GM12878 (cell line): Measurements from ENCODE around the gene LGALS1. TPM values are rescaled to one million over a fixed set of nuclear protein-coding genes. Genes with fewer than 3 reads are reported as not detected.
A peak's percentile ranks its signal among the peaks of the same experiment; 100 is the strongest.

Experiments used
- ATAC-seq: fragments of 200-7000 bp; cut with Tn5 transposase; 3 replicates; pipeline ENCODE4 v1.9.1; 2020; ENCODE audit warnings: mild to moderate bottlenecking, moderate library complexity
- BruUV-seq: library from RNA; stranded (reverse); fragments of 400-500 nt; replicated peaks from 2 replicates; lab custom pipeline; 2021; lab: Mats Ljungman, UMichigan
- CTCF ChIA-PET: fragments of 300-600 bp; sonication (Branson Sonifier 250); formaldehyde crosslinking; extraction: SDS; loops from one replicate; lab custom pipeline; 2021; ENCODE audit warnings: inconsistent platforms; lab: Yijun Ruan, JAX
- POLR2A ChIA-PET: fragments of 350-600 bp; formaldehyde crosslinking; extraction: SDS; loops from one replicate; lab custom pipeline; 2021; ENCODE audit warnings: inconsistent platforms; lab: Charles Lee
- RAD21 ChIA-PET: fragments of 300-600 bp; sonication (Branson Sonifier 250); formaldehyde crosslinking; loops from one replicate; lab custom pipeline; 2023; ENCODE audit warnings: antibody characterized with exemption; ENCODE audit not compliant: unreplicated experiment; lab: Charles Lee
- SMC1A ChIA-PET: fragments of 300-600 bp; sonication (Branson Sonifier 250); formaldehyde crosslinking; loops from one replicate; lab custom pipeline; 2023; ENCODE audit not compliant: unreplicated experiment, uncharacterized antibody; lab: Charles Lee
- DNase-seq: peaks from one replicate; pipeline ENCODE4 v3.0.0-alpha.2; 2011; ENCODE audit warnings: low read depth, low spot score
- FAIRE-seq: peaks from 3 replicates; lab custom pipeline; 2011; peaks lifted over from hg19 to GRCh38; lab: Jason Lieb, UNC
- H2AFZ ChIP-seq: 2 replicates; pipeline ENCODE4 v1.6.0; 2011; ENCODE audit warnings: low read depth, low read length, control low read depth; ENCODE audit not compliant: control insufficient read depth
- H3K27ac ChIP-seq: 2 replicates; pipeline ENCODE4 v1.5.1; 2011; ENCODE audit warnings: control low read depth; ENCODE audit not compliant: control insufficient read depth, insufficient read depth
- H3K27me3 ChIP-seq, 2 experiments: replicated peaks in 1 of 2; 2 replicates each; pipeline versions ENCODE4 v1.6.0 to v1.6.1; 2011; ENCODE audit warnings: low read length in 1 of 2; ENCODE audit not compliant: control insufficient read depth in 2 of 2, insufficient read depth in 2 of 2
- H3K36me3 ChIP-seq, 2 experiments: 2 replicates each; pipeline ENCODE4 v1.5.1; 2011; ENCODE audit warnings: low read length in 1 of 2; ENCODE audit not compliant: control insufficient read depth in 2 of 2, insufficient read depth in 2 of 2
- H3K4me1 ChIP-seq: 2 replicates; pipeline ENCODE4 v1.6.1; 2011; ENCODE audit warnings: mild to moderate bottlenecking, low read length, moderate library complexity, mixed read lengths; ENCODE audit not compliant: control insufficient read depth, insufficient read depth
- H3K4me2 ChIP-seq: 2 replicates; pipeline ENCODE4 v1.6.0; 2011; ENCODE audit warnings: control low read depth; ENCODE audit not compliant: control insufficient read depth, insufficient read depth
- H3K4me3 ChIP-seq: fragments of 200-600 bp; sonication (generic); 2 replicates; pipeline ENCODE4 v1.5.1; 2016
- H3K79me2 ChIP-seq: 2 replicates; pipeline ENCODE4 v1.6.0; 2011; ENCODE audit warnings: low read length; ENCODE audit not compliant: control insufficient read depth, insufficient read depth
- H3K9ac ChIP-seq: 2 replicates; pipeline ENCODE4 v1.8.0; 2011; ENCODE audit warnings: low read length, control low read depth, mixed read lengths; ENCODE audit not compliant: control insufficient read depth, insufficient read depth
- H3K9me3 ChIP-seq: replicated peaks from 3 replicates; pipeline ENCODE4 v1.5.1; 2011; ENCODE audit warnings: mild to moderate bottlenecking, low read length; ENCODE audit not compliant: control insufficient read depth, insufficient read depth
- H4K20me1 ChIP-seq: 2 replicates; pipeline ENCODE4 v1.6.0; 2011; ENCODE audit not compliant: control insufficient read depth, insufficient read depth
- BACH1 ChIP-seq: fragments of 450-650 bp; IDR thresholded peaks from 2 replicates; pipeline ENCODE4 v1.6.1; 2017; ENCODE audit warnings: mild to moderate bottlenecking, borderline replicate concordance
- EGR1 ChIP-seq, 2 experiments: IDR thresholded peaks; 1 replicate in 1 of 2; 2 replicates in 1 of 2; pipeline ENCODE4 v1.6.1; 2011 to 2012; ENCODE audit warnings: low read depth in 2 of 2, low read length in 2 of 2, borderline replicate concordance in 1 of 2, mild to moderate bottlenecking in 1 of 2, moderate library complexity in 1 of 2
- IKZF1 ChIP-seq: fragments of 450-650 bp; conservative IDR thresholded peaks from 2 replicates; pipeline ENCODE4 v1.6.1; 2017; ENCODE audit warnings: antibody characterized with exemption, mild to moderate bottlenecking
- JUNB ChIP-seq: IDR thresholded peaks from 2 replicates; pipeline ENCODE4 v1.6.1; 2016; ENCODE audit warnings: antibody characterized with exemption, mild to moderate bottlenecking
- MEF2B ChIP-seq: fragments of 450-650 bp; IDR thresholded peaks from 2 replicates; pipeline ENCODE4 v1.6.1; 2018; ENCODE audit warnings: mild to moderate bottlenecking, moderate library complexity; ENCODE audit not compliant: partially characterized antibody, poor library complexity, severe bottlenecking
- MLLT1 ChIP-seq: fragments of 450-650 bp; IDR thresholded peaks from 2 replicates; pipeline ENCODE4 v1.6.1; 2016; ENCODE audit warnings: mild to moderate bottlenecking
- NBN ChIP-seq: fragments of 450-650 bp; IDR thresholded peaks from 2 replicates; pipeline ENCODE4 v1.6.1; 2016
- NR2F1 ChIP-seq: fragments of 450-650 bp; conservative IDR thresholded peaks from 2 replicates; pipeline ENCODE4 v1.6.1; 2017; ENCODE audit warnings: mild to moderate bottlenecking
- SMARCA5 ChIP-seq: fragments of 450-650 bp; IDR thresholded peaks from 2 replicates; pipeline ENCODE4 v1.6.1; 2017; ENCODE audit warnings: mild to moderate bottlenecking
- SPI1 ChIP-seq: IDR thresholded peaks from 2 replicates; pipeline ENCODE4 v1.6.1; 2011; ENCODE audit warnings: low read depth, mild to moderate bottlenecking, low read length, moderate library complexity, borderline replicate concordance; ENCODE audit not compliant: insufficient read depth
- ZNF217 ChIP-seq: fragments of 450-650 bp; IDR thresholded peaks from 2 replicates; pipeline ENCODE4 v1.6.1; 2017; ENCODE audit warnings: antibody characterized with exemption, mild to moderate bottlenecking
- WGBS: methylation state at CpG from one replicate; pipeline ENCODE4 v1.1.6; 2016; ENCODE audit warnings: low lambda C conversion rate; ENCODE audit not compliant: insufficient replicate concordance, insufficient coverage; ENCODE audit errors: missing lambda C conversion rate; 5-methylcytosine and 5-hydroxymethylcytosine counted together
- in situ Hi-C: fragments of 300-500 bp; cut with MboI; formaldehyde crosslinking; loops from 9 replicates; pipeline ENCODE4 v1.14.3; 2018; ENCODE audit warnings: mixed read lengths
- intact Hi-C: fragments of 100-400 bp; cut with micrococcal nuclease; formaldehyde crosslinking; loops from one replicate; pipeline ENCODE4 v1.14.2; 2022; ENCODE audit not compliant: unreplicated experiment
- polyA plus RNA-seq, 11 experiments: library from polyadenylated mRNA; depleted of rRNA in 4 of 11; unstranded in 6 of 11; stranded (reverse) in 5 of 11; fragments of >200 nt; fragmentation: Nextera tagmentation in 4 of 11; fragmentation: Illumina TruSeq in 1 of 11; extraction: Ambion mirVana in 4 of 11; extraction: Trizol in 1 of 11; gene quantifications; 1 replicate in 1 of 11; 2 replicates in 10 of 11; pipeline versions ENCODE4 v1.2.1 to v1.2.3, GENCODE V29; 2011 to 2016; ENCODE audit warnings: inconsistent platforms in 2 of 11, missing spikeins in 2 of 11, low read depth in 1 of 11
- total RNA-seq, 4 experiments: library from RNA; depleted of rRNA in 3 of 4; stranded (reverse); fragments of >200 nt in 3 of 4; fragmentation: Illumina TruSeq in 1 of 4; extraction: Trizol in 1 of 4; gene quantifications; 2 replicates each; pipeline versions ENCODE4 v1.2.1 to v1.2.3, GENCODE V29; 2013 to 2021
- TF ChIP-seq, protein P1 (sequence below): fragments of 450-650 bp; conservative IDR thresholded peaks from 2 replicates; pipeline ENCODE4 v1.6.1; 2017; ENCODE audit warnings: mild to moderate bottlenecking, moderate library complexity

Gene LGALS1
- total and polyA plus RNA-seq, 10 of the 15 experiments (the other 5 are each of a cell fraction or from before 2014, with no cell fraction given), result 312 to 1,889 (median 706) TPM

- no peaks in the 10 kb centered on the region for H3K9me3 ChIP-seq
Measured at GRCh38 chr22:37639771-37640590, 35.5 kb upstream of the LGALS1 start.

More at GRCh38 chr22:37639771-37640590, 35.5 kb upstream of the LGALS1 start:
- Histone ChIP-seq H3K27ac (peak overlapping the region; percentile 86), H3K4me1 (peaks cover 62% of the 10 kb centered on the region), H3K4me2 (peak overlapping the region; percentile 79), H3K9ac (peak overlapping the region; percentile 87), H3K27me3 (no peaks in the 10 kb centered on the region), H2AFZ (no peak overlapping the region; the same call in 1 of the 2 replicates), H3K4me3 (peak overlapping the region; percentile 96), H3K79me2 (peaks cover 27% of the 10 kb centered on the region), H4K20me1 (no peaks in the 10 kb centered on the region), H3K36me3 (peaks cover 9 to 13% of the 10 kb centered on the region in 2 experiments; a peak in 3 of 4 replicates)
- ATAC-seq, result peak; percentile 32
- no peak for FAIRE-seq
- ChIA-PET SMC1A (interaction anchor here (0.9 to 8.6 kb wide), 7 partner anchors 7 to 39 kb away, joined by 3 to 108 read pairs (median 36); partner anchors contain the start of genes GGA1, LGALS1 and PDXP), POLR2A (interaction anchor here (0.8 to 6.0 kb wide), 6 partner anchors 10 to 37 kb away, joined by 3 to 96 read pairs (median 24); partner anchors contain the start of genes GGA1, LGALS1 and PDXP), CTCF (interaction anchor here (1.7 to 15.9 kb wide), 6 partner anchors 6 to 48 kb away, joined by 3 to 396 read pairs (median 193); partner anchors contain the start of genes GGA1, LGALS1, NOL12 and PDXP), RAD21 (interaction anchor here (0.6 to 10.1 kb wide), 9 partner anchors 7 to 353 kb away, joined by 3 to 173 read pairs (median 8); partner anchors contain the start of genes GGA1, LGALS1 and PDXP)
- TF ChIP-seq NR2F1, result 0 out of 2 replicates have a peak, but pooled peaks have one; percentile 0
- TF ChIP-seq, protein P1, sequence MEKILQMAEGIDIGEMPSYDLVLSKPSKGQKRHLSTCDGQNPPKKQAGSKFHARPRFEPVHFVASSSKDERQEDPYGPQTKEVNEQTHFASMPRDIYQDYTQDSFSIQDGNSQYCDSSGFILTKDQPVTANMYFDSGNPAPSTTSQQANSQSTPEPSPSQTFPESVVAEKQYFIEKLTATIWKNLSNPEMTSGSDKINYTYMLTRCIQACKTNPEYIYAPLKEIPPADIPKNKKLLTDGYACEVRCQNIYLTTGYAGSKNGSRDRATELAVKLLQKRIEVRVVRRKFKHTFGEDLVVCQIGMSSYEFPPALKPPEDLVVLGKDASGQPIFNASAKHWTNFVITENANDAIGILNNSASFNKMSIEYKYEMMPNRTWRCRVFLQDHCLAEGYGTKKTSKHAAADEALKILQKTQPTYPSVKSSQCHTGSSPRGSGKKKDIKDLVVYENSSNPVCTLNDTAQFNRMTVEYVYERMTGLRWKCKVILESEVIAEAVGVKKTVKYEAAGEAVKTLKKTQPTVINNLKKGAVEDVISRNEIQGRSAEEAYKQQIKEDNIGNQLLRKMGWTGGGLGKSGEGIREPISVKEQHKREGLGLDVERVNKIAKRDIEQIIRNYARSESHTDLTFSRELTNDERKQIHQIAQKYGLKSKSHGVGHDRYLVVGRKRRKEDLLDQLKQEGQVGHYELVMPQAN, result peak; percentile 4; the same call in 1 of the 2 replicates
- TF ChIP-seq BACH1, result 0 out of 2 replicates have a peak, but pooled peaks have one; percentile 11
- TF ChIP-seq ZNF217, result no peak
- peak; percentile 58 for TF ChIP-seq IKZF1
- TF ChIP-seq NBN, result 0 out of 2 replicates have a peak, but pooled peaks have one; percentile 23
- no peak for TF ChIP-seq JUNB
- TF ChIP-seq SPI1, result peak; percentile 63; the same call in 1 of the 2 replicates
- 0 out of 3 replicates have a peak, but pooled peaks of 1 of the 2 experiments have one; percentile 8 for TF ChIP-seq EGR1 (IDR thresholded peaks at IDR 0.05; ENCODE audit: borderline replicate concordance in 1 of 2, low read depth in 2 of 2, low read length in 2 of 2)
- TF ChIP-seq MLLT1, result 0 out of 2 replicates have a peak, but pooled peaks have one; percentile 19
- TF ChIP-seq MEF2B, result no peak
- TF ChIP-seq SMARCA5, result 0 out of 2 replicates have a peak, but pooled peaks have one; percentile 22
- intact Hi-C loops, result no loop called here
- under 1% methylated on average over 23 of the region's 27 CpGs for WGBS
- no TSS peak for BruUV-seq
- DNase-seq, result no peak
- in situ Hi-C loops, result no loop called here
